Umbilical cord (tissue), 2 donors: ENCODE measurements around the gene ZNF750. TPM values are rescaled to one million over a fixed set of nuclear protein-coding genes. Genes with fewer than 3 reads are reported as not detected.

Source experiments
- DNase-seq: peaks from one replicate; pipeline ENCODE4 v3.0.0-alpha.2; 2015; ENCODE audit warnings: low spot score
- total RNA-seq: library from RNA; depleted of rRNA; stranded (reverse); fragments of >200 nt; gene quantifications from one replicate; pipeline ENCODE4 v1.2.3, GENCODE V29; 2014; ENCODE audit warnings: low replicate concordance; ENCODE audit not compliant: insufficient read depth

ZNF750 gene
- total RNA-seq: 2.4 TPM

DNA sequence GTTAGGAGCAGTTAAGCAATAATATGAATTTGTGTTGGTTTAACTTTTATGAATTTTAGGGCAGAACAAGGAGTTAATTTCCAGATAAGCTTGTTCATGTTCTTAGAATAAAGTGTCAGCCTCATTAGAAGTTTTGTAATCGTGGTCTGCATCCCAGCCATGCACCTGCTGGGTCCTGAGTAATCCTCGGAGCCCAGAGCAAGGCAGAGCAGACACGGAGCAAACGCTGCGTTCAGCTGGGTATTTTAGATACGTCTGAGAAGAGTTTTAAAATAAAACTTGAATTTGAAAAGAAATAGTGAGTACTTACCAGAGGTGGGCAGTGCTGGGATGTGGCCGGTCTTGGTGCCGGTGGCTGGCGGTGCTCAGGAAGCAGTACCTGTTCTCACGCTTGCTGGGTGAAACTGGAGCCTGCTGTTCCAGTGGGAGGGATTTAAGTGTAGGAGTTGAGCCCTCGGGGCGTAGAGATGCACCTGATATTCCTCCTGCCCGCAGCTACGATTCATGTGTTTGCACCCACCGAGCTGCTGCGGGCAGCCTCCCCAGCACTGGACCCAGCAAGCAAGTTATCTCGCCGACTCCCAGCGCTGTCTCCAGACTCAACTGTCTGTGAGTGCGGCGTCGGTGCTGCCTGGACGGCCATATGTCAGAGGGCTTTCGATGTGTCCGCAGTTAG lies at the start of gene ZNF750:
Gene ZNF750, minus strand, starts transcription at position 406 of the 676 bp plus-strand sequence. CDS start 7,568 bp downstream, outside the sequence.
- peak; percentile 31 for DNase-seq

DNA sequence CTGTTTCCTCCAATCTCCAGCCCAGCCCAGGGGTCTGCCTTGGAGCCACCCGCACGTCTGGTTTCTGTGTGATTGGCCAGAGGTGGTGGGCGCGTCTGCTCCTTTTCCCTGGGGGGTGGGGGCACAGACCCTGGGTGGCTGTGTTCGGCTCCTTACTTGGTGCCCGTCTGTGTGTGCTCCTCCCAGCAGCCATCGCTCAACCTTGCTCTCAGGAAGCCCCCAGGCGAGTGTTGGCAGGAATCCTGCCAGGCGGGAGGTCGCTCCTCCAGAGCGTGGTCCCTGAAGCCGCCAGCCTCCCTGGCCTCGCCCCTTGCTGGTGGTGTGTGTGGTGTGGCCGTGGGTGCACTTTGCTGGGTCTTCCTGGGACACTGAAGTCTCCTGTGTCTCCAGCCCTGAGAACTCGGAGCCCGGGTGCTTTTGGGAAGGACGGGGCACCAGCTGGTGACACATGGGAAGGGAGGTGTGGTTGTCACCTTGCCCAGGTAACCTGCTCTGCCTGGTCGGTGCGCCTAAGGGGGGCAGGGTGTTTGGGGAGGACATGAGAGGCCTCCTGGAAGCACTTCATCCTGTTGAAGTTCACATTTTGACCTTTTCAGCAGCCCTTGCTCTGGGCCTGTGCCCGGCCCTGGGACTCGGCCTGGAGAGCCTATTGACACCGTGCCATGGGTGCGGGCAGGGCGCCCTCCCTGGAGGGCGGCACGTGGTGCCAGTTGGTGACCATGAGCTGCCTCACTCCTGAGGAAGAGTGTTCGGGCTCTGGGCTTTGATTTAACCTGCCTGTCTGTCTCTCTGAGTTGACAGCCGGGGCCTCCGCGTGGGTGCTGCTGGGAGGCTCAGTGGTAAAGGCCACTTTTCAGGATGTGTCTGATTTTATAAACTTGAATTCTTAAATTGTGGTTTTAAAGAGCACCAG lies 49.0 kb upstream of the ZNF750 start:
- DNase-seq: no peak

DNA sequence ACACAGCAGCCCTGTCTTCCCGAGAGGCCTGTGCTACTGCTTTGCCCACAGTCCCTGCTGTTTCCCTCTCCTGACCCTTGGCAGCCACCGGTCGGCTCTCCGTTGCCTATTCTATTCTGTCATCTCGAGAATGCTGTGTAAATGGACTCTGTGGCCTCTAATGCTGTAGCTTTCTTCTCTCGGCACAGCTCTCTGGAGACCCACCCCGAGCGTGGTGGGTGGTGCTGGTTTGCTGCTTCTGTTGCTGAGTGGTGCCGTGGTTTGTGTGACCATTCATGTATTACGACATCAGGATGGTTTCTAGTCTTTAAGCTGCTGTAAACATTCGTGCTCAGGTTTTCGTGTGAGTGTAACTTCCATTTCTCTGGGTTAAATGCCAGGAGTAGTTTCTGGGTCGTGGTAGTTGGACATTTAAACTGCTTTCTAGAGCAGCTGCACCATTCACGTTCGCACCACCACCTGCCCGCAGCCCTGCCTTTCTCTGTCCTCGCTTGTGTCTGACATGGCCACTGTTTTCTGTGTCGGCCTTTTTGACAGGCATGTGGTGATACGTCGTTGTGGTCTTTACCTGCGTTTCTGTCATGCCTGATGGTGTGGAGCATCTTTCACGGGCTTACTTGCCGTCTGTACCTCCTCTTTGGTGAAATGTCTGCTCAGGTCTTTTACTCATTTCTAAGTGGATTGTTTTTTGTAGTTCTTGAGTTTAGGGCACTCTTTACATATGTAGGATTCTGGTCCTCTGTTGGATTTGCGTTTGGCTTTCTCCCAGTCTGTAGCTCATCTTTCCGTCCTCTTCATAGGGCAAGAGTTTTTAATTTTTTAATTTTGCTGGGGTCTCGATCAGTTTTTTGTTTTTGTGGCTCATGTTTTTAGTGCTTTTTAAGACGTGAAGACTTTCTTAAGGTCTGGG lies 47.7 kb upstream of the ZNF750 start:
- no peak for DNase-seq

DNA sequence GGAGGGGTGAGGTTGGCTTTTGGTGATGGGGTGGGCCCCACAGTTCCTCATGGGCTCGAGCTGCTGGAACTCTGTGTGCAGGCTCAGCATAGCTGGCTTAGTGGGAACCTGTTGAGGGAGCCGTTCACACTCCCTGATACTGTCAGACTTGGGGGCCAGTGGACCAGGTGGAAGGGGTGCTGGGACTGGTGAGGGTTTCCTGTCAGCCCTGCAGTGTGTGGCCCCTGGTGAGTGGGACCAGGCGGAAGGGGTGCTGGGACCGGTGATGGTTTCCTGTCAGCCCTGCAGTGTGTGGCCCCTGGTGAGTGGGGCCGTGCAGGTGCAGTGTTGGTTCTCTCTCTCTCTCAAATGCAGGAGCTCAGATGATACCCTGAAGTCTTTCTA lies 45.1 kb upstream of the ZNF750 start:
- DNase-seq: no peak

DNA sequence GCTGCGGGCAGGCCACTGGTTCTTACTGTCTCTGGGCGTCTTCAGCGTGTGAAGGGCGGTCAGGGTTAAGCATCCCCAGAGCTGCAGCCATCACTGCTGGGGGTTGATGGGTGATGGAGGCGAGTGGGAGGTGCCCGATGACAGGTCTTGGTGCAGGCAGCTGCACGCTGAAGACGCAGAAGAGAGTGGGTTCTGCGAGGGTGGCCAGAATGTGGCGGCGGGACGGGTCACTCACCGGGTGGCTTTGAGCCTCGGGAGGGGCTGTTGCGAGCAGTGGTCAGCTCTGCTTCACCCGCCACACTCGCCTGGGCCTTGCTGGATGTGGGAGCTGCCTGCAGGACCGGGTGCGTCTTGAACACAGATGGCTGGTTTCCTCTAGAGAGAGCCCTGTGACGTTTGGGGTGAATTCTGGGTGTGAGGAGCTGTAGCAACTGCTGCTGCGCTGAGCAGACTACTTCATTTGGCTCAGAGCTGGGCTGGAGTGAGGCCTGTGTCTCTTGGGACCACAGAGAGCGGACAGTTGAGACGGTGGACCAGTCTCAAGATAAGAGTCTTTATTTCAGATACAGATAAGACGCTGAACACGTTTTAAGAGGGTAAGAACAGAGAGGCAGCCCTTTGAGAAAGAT lies 44.6 kb upstream of the ZNF750 start:
- DNase-seq: peak; percentile 28

DNA sequence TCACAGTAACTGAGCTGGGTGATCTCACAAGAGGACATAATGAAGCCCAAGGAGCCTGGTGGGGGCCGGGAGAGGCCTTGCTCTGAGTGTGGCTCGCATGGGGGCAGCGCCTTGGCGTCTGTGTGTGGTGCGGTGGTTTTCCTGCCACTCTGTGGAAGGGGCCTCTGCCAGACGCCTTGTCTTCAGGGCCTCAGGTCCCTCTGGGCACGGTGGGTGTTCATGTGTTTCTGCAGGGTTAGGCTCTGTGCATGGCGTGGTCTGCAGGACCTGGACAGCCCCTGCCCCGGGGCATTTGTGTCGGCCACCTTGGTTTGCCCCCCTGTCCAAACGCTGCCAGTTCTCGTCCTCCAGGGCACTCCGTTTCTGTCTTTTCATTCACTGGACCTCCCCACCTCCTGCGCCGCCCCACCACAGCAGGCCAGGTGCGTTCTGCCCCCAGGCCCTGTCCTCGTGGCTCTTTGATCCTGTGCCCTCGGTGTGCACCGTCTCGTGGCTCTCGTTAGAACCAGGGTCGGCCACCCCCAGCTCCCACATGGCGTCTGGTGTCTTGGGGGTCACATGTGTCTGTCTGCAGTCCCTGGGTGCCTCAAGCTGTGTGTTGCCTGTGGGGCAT lies 43.7 kb upstream of the ZNF750 start:
- DNase-seq: no peak

DNA sequence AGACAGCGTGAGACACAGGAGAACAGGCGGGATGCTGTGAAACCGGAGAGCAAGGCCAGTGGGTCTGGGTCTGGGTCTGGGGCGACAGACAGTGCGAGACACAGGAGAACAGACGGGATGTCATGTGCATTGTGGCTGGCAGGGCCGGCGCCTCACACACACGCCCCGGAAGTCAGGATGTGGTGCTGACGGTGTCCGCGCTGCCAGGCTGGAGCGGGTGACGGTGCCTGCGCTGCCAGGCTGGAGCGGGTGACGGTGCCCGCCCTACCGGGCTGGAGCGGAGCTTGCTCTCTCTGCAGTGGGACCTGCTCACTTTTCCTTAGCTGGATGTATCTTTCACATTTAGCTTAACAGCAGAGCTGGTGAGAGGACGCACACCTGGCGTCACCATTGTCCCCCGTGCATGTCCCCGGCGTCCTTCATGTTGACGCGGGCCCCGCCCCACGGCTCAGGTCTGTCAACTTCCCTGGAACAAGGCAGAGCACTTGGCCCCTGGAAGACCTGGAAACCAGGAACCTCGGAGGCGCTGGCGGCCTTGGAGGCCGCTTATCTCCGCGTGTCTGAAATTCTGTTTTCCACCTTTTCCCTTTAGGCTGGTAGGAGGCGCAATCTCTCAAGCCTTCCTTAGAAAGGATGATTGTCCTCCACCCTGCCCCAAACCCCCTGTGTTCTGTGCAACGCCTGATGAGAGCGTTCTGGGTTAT lies 43.0 kb upstream of the ZNF750 start:
- DNase-seq: no peak

DNA sequence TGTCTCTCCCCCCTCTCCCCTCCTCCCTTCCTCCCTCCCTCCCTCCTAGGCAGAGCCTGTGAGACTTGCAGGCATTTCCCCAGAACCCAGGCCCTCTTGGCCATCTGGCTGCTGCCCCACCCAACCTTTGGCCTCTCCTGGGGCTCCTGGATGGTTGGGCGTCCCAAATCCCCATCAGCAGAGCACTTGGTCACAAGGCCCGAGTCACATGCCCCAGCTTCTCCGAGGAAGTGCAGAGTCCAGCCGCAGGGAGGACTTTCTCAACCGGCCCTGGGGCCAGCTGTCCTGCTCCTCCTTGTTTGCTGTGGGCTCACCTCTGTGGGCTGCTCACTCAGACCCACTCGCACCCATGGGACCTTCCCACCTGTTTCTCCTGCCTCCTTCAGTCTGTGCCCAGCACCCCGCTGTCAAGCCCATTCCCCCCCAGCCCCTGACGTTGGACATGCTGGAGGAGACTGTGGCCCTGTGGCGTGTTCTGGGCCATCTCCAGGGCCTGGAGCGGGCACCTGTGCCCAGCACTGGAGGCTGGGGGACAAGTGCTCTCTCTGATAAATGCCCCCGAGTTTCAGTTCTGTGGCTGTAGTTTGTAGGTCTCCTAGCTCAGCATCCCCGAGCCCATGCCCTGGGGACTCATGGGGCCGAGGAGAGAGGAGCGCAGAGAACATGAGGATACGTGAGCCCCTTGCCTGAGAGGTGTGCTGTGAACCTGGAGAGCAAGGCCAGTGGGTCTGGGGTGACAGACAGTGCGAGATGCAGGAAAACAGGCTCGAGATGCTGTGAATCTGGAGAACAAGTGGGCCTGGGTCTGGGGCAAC lies 42.3 kb upstream of the ZNF750 start:
- peak; percentile 56 for DNase-seq

DNA sequence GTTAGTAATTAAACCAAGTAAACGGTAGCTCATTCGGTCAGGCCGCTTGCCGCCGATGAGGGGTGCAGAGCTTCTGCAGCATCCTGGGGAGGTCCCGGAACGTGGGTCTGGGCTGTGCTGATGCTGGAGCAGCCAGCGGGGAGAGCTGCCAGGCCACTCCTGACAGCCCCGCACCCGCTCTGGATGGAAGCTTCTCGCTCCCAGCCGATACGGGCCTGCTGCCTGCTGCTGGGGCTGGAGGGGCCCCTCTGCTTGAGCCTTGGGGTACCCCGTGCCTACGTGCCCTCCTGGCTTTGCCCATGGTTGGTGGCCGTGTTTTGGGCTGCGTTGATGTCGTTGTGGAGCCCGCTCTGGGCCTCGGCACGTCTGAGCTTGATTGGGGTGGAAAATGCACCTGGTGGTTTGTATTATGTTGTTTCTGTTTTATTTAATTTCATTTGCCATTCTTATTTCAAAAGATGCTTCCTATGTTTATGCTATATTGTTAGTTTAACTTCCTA lies 41.6 kb upstream of the ZNF750 start:
- DNase-seq: no peak

DNA sequence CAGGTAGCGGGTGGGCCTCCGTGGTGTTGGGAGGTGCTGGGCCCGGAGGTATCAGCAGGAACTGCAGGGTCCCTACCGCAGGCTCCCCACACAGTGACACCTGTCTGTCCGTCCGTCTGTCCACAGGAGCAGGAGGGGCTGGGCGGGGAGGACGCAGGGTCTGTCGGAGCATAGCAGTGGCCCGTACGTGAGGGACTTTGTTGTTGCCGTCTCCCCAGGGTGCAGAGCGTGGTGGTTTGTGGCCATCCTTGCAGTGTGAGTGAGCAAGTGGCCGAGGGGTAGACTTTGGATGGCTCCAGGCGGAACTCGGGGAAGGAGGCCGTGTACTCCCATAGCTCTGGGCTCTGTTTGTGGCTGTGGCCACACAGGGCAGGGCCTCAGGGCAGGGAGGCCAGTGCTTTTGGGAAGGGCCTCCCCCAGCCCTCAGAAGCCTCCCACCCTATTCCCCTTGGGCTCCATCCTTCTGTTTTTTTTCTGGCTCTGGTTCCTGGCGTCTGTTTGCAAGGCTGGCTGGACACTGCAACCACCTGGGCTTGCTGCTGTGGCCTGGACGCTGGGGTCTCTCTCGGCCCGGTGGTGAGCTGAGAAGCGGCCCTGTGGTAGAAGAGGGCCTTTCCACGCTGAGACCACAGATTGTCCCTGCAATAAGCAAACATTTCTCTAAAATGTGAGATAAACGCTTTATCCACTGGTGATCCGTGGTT lies 41.0 kb upstream of the ZNF750 start:
- no peak for DNase-seq

DNA sequence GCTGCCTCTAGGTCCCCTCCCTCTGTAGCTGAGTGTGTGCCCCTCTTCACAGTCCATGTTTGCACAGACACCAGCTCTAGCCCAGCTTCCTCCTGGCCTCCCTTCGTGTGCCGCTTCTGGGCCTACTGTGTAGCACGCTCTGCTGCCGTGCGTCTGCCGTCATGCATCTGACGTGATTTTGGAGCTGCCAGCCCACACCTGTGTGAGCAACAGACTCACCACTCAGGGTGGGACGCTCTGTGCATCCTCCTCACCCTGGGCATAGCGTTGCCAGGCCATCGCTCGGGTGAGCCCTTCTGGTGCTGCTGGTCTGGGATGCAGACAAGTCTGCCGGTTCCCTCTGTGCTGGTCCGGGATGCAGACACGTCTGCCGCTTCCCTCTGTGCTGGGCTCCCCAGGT lies 39.4 kb upstream of the ZNF750 start:
- no peak for DNase-seq

DNA sequence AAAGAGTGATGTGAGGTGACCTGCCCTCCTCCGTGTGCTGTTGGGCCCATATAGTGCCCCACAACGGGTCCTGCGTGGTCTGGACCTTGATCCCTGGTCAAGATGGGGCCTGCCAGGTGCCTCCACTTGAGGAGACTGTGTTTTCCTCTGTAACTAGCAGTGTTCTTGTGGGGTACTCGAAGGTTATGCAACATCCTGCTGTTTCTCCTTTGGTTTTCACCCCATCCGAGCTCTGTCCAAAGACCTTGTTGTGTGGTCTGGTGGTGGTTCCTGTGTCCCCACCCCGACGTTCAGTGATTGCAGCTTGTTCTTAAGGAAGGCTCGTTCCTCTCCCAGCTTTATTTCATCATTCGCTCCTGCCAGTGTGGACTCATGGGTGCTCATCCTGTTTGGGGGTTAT lies 38.7 kb upstream of the ZNF750 start:
- DNase-seq: no peak

DNA sequence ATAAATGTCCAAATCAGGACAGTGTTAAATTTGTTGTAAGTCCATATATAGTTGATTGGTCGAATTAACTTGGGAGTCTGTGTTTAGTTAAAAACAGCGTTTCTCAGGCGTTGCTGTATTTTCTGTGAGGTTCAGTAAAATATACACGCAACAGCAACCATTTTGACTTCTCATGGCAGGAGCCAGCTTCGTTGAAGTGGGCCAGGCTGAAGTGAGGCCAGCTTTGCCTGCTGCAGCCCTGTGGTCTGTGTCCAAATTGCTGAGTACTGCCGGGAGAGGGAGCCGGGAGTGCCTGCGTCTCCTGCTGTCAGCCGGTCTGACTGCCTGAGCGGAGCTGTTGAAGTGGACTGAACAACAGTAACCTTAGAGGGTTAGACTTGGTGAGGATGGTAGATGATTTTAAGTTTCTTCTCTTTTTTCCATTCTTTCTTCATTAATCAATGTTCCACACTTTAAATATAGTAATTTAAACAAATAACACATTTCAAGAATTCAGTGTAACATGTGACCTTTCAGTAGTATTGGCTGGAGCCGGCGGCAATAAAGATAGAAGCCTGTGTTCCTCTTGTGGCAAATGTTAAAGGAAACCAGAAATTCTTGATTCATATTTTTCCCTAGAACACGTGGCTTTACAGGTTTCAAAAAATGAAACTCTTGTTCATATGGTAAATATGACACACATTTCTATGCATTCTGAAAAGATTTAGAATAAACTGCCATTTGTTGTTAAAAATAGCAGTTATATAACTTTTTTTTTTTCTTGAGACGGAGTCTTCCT lies 37.0 kb upstream of the ZNF750 start:
- peak; percentile 79 for DNase-seq

DNA sequence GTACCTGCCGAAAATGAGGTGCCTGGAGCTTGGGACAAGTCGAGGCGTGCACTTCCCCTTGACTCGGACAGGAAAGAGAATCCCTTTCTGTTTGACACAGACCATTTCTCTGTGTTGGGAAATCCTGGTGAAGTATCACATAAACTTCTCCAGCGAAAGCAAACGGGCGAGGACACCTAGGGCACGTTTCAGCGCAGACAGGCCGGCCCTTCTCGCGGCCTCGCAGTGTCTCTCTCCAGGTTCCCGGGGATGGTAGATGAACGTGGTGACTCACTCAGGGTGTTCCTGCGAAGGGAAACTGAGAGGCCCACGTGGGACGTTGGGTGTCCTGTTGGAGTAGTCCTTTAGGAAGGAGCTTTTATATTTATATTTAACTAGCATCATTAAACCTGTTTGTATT lies 36.3 kb upstream of the ZNF750 start:
- peak; percentile 62 for DNase-seq

DNA sequence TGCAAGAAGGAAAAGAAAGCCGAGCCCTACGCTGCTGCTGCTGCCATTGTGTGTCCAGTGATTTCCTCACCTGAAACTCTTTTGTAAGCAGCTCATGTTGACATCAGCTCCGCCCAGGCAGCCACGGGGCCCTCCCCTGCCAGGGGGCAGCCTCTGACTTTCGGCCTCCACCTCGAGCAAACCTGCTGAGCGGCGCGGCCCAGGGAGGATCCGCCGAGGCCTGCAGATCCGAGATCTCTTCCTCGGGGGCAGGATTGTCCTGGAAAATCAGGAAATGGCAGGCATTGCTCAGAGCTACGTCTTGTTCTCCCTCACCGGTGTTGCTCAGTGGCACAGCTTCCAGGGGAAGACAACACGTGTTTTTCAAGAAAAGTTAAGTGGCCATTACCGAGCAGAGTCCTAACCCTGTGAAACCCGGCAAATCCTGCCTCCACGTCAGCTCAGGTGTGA lies 35.6 kb upstream of the ZNF750 start:
- peak; percentile 40 for DNase-seq

DNA sequence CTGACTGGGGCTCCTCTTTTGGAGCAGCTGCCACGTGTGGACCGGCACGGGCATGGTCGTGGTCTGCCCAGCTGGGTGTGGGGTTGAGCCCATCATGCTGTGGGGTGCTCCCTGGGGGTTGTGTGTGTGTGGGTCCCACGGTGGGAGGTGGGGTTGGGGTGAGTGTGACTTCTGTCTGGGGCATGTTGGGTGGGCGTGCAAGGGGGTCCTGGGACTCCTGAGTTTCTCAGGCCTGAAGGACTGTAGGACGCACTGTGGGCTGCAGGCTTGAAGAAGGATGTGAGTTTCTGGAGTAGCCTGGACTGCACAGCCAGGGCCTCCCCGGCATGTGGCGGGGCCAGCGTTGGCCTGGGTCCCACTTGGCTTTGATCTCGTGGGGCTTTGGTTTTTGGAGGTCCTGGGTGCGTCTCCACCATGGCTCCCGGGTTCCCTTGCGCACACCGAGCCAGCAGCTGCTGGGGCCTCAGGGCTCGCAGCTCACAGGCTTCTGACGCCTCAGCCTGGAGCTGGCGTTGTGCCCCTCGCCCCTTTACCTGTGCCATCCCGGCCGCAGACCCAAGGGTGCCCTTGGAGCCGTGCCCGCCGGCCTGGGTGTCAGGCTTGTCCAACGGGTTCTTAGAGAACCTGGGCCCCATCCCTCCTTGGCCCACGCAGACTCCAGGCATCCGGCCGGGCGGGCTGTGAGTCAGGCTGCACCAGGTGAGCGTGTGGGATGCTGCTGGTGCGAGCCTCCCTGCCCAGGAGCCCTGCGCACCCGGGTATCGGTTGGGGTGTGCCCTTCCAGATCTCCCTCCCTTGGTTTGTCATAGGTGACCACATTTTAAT lies 34.4 kb upstream of the ZNF750 start:
- peak; percentile 49 for DNase-seq

DNA sequence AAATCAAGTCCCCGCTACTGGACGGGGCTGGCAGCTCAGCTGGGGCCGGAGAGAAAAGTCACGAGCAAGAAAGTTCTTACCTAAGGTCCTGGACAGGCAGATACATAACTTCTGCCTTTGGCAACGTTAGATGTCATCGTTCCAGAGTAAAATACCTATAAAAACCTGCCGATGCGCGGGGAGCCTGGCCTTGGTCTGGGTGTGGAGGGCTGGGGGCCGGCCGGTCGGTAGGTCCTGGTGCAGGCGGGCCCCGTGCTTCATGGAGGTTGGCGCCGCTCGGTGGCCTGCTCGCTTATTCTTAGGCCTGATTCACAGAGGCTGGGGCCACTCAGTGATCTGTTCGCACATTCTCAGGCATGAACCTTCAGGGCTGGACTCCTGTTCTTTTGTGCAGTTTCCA lies 33.7 kb upstream of the ZNF750 start:
- DNase-seq: no peak
